Measurements from ENCODE around the gene LUC7L3.
"Not testable (repeated sequence)": the region's sequence is repeated elsewhere in the genome, so short reads cannot be mapped to it uniquely, and the experiment has no call there.

Gene LUC7L3

DNA sequence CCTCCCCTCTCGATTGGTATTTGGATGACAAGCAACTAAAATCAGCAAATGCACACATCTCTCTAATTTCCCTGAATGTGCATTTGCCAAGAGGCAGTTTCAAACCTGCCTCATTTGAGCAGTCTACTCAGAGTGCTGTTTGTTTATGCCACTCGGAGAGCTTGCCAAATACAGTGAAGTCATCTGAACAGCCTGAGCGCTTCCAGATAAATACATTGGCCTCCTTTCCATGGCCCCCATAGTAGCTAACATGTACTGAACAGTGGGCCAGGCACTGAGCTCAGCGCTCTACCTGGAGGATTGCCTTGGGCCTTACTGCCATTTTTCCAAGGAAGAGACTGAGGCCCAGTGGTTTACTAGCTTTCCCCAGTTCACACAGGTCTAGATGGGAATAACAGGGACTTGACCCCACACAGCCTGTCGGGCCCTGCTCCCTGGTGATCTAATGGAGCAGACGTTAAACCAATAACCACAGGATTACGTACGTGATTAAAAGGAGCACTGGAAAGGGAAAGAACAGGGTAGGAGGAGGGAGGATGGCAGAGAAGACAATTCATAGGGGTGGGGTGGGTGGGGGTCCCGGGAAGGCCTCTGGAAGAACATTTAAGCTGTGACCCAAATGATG is 66.7 kb downstream of the LUC7L3 start:
- no peak for DNase-seq (ENCODE audit: low spot score)

DNA sequence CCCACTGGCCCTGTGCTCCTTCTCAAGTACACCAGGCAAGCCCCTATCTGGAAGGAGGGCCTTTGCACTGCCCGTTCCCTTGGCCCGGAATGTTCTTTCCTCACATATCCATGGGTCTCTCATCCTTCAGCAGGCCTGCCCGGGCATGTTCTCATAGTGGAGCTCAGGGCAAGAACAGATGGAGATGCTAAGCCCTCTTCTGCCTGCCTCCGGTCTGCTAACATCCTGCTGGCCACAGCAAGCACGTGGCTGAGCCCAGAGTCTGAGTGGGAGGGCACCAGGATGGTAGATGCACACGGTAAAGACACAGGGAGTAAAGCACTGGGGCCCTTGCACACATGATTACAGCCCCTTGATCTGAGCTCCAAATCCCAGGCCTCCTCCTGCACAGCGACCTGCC is 67.7 kb downstream of the LUC7L3 start:
- DNase-seq (ENCODE audit: low spot score), result no peak

DNA sequence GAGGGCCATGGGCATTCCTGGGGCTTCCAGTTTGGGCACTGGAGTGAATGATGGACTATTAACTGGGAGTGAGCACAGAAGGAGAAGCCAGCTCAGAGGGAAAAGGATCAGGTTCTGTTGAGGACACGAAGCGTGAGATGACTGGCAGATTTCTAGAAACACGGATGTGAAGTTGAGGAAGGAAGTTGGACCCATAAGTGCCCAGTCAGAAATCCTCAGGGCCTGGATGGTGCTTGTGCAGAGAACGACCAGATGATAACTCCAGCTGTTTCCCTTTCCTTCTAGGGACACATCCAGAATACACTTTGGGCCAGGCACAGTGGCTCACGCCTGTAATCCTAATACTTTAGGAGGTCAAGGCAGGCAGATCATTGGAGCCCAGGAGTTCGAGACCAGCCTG is 71.2 kb downstream of the LUC7L3 start:
- DNase-seq (ENCODE audit: low spot score), result no peak

- no peak for DNase-seq (ENCODE audit: low spot score)
These were observed 72.7 kb downstream of the LUC7L3 start for GRCh38 chr17:50792132-50792531.

- DNase-seq (ENCODE audit: low spot score), result no peak
These were observed 73.6 kb downstream of the LUC7L3 start for GRCh38 chr17:50793007-50793406.

DNA sequence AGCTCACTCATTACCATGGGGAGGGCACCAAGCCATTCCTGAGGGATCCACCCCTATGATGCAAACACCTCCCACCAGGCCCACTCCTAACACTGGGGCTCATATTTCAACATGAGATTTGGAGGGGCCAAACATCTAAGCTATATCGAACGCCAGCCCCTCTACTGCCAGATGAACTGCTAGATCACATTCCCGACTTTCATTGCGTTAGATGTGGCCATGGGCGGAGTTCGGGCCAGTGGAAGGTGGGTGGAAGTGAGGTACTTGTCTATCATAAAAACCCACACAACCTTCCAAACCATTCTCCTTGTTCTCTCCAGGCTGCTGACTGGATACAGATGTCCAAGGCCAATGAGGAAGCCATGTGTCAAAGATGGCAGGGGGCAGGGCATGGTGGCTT is 75.0 kb downstream of the LUC7L3 start:
- DNase-seq (ENCODE audit: low spot score), result no peak

- DNase-seq (ENCODE audit: low spot score), result no peak
These were observed 77.9 kb downstream of the LUC7L3 start for GRCh38 chr17:50797135-50797810.

GRCh38 chr17:50798424-50799288 is 79.3 kb downstream of the LUC7L3 start:
- DNase-seq (ENCODE audit: low spot score), result no peak

DNA sequence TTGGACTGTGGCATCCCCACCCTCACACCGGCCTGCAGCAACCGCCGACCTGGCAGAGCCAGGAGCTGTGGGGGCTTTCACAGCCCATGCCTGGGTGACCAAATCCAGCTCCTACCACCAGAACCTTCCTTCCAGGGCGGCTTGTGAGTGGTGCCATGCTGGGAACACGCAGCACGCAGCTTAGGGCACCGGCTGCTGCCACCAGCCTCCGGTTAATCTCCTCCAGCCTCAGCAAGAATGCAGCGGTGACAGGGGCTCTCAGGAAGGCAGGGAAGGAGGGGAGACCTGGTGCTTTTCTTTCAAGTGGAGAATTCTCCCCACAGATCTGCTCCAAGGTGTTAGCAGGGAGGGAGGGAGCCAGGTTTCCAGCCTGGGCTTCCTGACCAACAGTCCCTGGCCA is 80.2 kb downstream of the LUC7L3 start:
- DNase-seq (ENCODE audit: low spot score), result no peak

- DNase-seq (ENCODE audit: low spot score), result no peak
These were observed 80.8 kb downstream of the LUC7L3 start for GRCh38 chr17:50800196-50800700.

DNA sequence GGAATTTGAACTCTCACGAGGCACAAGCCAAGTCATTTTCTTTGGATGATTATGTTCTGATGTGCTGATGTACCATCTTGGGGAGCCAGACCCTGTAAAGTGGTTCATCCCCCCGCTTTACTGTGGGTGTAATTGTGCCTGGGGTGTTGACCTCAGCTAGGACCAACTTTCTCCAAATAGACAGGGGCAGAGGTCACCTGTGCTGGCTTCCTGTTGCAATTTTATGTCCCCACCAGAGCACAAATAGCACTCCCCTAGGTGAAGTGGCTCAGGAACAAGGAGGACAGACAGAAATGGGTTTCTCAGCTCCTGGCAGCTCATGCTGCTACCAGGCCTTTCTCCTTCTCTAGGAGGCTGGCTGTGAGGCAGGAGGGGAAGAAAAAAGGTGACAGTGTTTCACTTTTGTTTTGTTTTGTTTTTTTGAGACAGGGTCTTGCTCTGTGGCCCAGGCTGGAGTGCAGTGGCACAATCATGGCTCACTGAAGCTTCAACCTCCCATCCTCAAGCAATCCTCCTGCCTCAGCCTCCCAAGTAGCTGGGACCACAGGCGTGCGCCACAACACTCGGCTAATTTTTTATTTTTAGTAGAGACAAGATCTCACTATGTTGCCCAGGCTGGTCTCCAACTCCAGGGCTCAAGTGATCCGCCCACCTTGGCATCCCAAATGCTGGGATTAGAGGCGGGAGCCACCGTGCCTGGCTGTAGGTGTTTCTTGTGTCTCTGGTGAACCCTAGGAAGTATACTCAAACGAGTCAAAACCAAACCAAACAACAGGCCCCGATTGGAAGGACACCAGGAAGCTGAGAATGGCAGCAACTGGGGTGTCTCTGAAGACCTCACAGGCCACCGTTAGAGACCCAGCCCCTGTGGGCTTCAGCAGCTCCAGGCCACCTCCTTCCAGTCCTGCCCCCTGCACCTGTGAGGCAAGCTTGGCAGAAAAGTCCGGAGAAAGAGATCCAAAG is 83.5 kb downstream of the LUC7L3 start:
- no peak for DNase-seq (ENCODE audit: low spot score)

DNA sequence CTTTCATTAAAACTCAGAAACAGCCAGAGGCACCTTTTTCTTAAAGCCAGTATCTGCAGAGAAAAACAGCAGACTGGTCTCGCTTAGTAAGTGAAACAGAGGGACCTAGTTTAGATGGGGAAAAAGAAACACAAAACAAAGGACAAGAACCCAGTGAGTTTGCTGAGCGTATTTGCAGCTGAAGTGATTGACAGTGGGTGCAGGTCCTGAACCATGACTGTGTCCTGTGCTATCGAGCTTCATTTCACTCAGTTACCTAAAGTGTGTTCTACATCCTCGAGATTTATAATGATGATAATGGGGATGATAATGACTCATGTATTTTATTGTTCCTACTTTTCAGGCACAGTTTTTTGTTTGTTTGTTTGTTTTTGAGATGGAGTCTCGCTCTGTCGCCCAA is 84.3 kb downstream of the LUC7L3 start:
- no peak for DNase-seq (ENCODE audit: low spot score)

- not testable (repeated sequence) for DNase-seq (ENCODE audit: low spot score)
These were observed 85.5 kb downstream of the LUC7L3 start for GRCh38 chr17:50804749-50805475.

- no peak for DNase-seq (ENCODE audit: low spot score)
These were observed 86.1 kb downstream of the LUC7L3 start for GRCh38 chr17:50805486-50805885.
